Panc1 (cell line): ENCODE data around the gene AGBL1.

Experiments used
- CTCF ChIP-seq: fragments of 450-650 bp; IDR thresholded peaks from 2 replicates; pipeline ENCODE4 v1.5.1; 2017; ENCODE audit warnings: mild to moderate bottlenecking
- POLR2AphosphoS5 ChIP-seq: IDR thresholded peaks from 2 replicates; pipeline ENCODE4 v1.6.1; 2012; ENCODE audit warnings: mild to moderate bottlenecking, low read depth, low read length, moderate library complexity
- SIN3A ChIP-seq: IDR thresholded peaks from 2 replicates; pipeline ENCODE4 v1.6.1; 2012; ENCODE audit warnings: low read depth, mild to moderate bottlenecking, low read length, moderate library complexity, borderline replicate concordance; ENCODE audit not compliant: insufficient read depth
- TF ChIP-seq, protein P1 (sequence below), 2 experiments: IDR thresholded peaks; 2 replicates each; pipeline ENCODE4 v1.6.1; 2011 to 2012; ENCODE audit warnings: low read depth in 2 of 2, control low read depth in 1 of 2, low read length in 1 of 2, mild to moderate bottlenecking in 1 of 2, moderate library complexity in 1 of 2; ENCODE audit not compliant: insufficient read depth in 1 of 2

GRCh38 chr15:86383611-86384010 lies 303.9 kb downstream of the AGBL1 start:
- no peak for TF ChIP-seq CTCF
- TF ChIP-seq POLR2AphosphoS5 = no peak
- TF ChIP-seq, protein P1, sequence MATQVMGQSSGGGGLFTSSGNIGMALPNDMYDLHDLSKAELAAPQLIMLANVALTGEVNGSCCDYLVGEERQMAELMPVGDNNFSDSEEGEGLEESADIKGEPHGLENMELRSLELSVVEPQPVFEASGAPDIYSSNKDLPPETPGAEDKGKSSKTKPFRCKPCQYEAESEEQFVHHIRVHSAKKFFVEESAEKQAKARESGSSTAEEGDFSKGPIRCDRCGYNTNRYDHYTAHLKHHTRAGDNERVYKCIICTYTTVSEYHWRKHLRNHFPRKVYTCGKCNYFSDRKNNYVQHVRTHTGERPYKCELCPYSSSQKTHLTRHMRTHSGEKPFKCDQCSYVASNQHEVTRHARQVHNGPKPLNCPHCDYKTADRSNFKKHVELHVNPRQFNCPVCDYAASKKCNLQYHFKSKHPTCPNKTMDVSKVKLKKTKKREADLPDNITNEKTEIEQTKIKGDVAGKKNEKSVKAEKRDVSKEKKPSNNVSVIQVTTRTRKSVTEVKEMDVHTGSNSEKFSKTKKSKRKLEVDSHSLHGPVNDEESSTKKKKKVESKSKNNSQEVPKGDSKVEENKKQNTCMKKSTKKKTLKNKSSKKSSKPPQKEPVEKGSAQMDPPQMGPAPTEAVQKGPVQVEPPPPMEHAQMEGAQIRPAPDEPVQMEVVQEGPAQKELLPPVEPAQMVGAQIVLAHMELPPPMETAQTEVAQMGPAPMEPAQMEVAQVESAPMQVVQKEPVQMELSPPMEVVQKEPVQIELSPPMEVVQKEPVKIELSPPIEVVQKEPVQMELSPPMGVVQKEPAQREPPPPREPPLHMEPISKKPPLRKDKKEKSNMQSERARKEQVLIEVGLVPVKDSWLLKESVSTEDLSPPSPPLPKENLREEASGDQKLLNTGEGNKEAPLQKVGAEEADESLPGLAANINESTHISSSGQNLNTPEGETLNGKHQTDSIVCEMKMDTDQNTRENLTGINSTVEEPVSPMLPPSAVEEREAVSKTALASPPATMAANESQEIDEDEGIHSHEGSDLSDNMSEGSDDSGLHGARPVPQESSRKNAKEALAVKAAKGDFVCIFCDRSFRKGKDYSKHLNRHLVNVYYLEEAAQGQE (IDR thresholded peaks at IDR 0.05; ENCODE audit: insufficient read depth in 1 of 2, low read depth in 2 of 2, low read length in 1 of 2) = no peak
- no peak for TF ChIP-seq SIN3A
